Activated naive CD4-positive, alpha-beta T cell treated with anti-CD3 and anti-CD28 coated beads, Interleukin-2, amount 10 ng/mL, durations not matched to agents 7 days and 5 days (primary cell): ENCODE measurements around the gene PCSK2.

ENCODE experiments used
- CTCF ChIA-PET: fragments of 350-600 bp; sonication (Branson Sonifier 250); formaldehyde crosslinking; loops from one replicate; lab custom pipeline; 2021; ENCODE audit warnings: antibody characterized with exemption; lab: Charles Lee
- DNase-seq: peaks from one replicate; pipeline ENCODE4 v3.0.0-alpha.2; 2020
- H3K27ac Mint-ChIP-seq: one replicate; pipeline ENCODE4 v1.8.0; 2021; ENCODE audit warnings: mild to moderate bottlenecking, moderate library complexity, mixed read lengths
- H3K27me3 Mint-ChIP-seq: one replicate; pipeline ENCODE4 v1.8.0; 2021; ENCODE audit warnings: mild to moderate bottlenecking, mixed read lengths
- H3K36me3 Mint-ChIP-seq: one replicate; pipeline ENCODE4 v1.8.0; 2021; ENCODE audit warnings: mixed read lengths
- H3K4me1 Mint-ChIP-seq: one replicate; pipeline ENCODE4 v1.8.0; 2021; ENCODE audit warnings: mixed read lengths
- H3K4me3 Mint-ChIP-seq: one replicate; pipeline ENCODE4 v1.8.0; 2021; ENCODE audit warnings: mild to moderate bottlenecking, moderate library complexity, mixed read lengths
- H3K9me3 Mint-ChIP-seq: one replicate; pipeline ENCODE4 v1.8.0; 2021; ENCODE audit warnings: mixed read lengths

Gene PCSK2

GRCh38 chr20:17379651-17380050, 152.8 kb downstream of the PCSK2 start:
- Mint-ChIP-seq H3K9me3 (no peaks in the 10 kb centered on the region), H3K4me3 (no peak overlapping the region), H3K27ac (no peak overlapping the region), H3K4me1 (no peaks in the 10 kb centered on the region), H3K36me3 (no peaks in the 10 kb centered on the region), H3K27me3 (no peaks in the 10 kb centered on the region)
- CTCF ChIA-PET: no interaction called here
- DNase-seq: no peak

- Mint-ChIP-seq H3K27ac (no peak overlapping the region), H3K9me3 (no peaks in the 10 kb centered on the region), H3K27me3 (no peaks in the 10 kb centered on the region), H3K4me1 (no peaks in the 10 kb centered on the region), H3K36me3 (no peaks in the 10 kb centered on the region), H3K4me3 (no peak overlapping the region)
- CTCF ChIA-PET: no interaction called here
- DNase-seq: no peak
Observed at GRCh38 chr20:17380801-17381200, 154.0 kb downstream of the PCSK2 start.

GRCh38 chr20:17381724-17382123, 154.9 kb downstream of the PCSK2 start:
- Mint-ChIP-seq H3K4me1 (no peaks in the 10 kb centered on the region), H3K9me3 (no peaks in the 10 kb centered on the region), H3K27ac (no peak overlapping the region), H3K36me3 (no peaks in the 10 kb centered on the region), H3K27me3 (no peaks in the 10 kb centered on the region), H3K4me3 (no peak overlapping the region)
- CTCF ChIA-PET: no interaction called here
- no peak for DNase-seq

- Mint-ChIP-seq H3K36me3 (no peaks in the 10 kb centered on the region), H3K27me3 (no peaks in the 10 kb centered on the region), H3K4me1 (no peaks in the 10 kb centered on the region), H3K4me3 (no peak overlapping the region), H3K27ac (no peak overlapping the region), H3K9me3 (no peaks in the 10 kb centered on the region)
- DNase-seq: no peak
- CTCF ChIA-PET: no interaction called here
Observed at GRCh38 chr20:17385798-17386197, 159.0 kb downstream of the PCSK2 start.

GRCh38 chr20:17390655-17391054, 163.8 kb downstream of the PCSK2 start:
- CTCF ChIA-PET: no interaction called here
- Mint-ChIP-seq H3K36me3 (no peaks in the 10 kb centered on the region), H3K27me3 (peaks cover 9% of the 10 kb centered on the region), H3K27ac (no peak overlapping the region), H3K4me3 (no peak overlapping the region), H3K4me1 (no peaks in the 10 kb centered on the region), H3K9me3 (no peaks in the 10 kb centered on the region)
- DNase-seq: no peak

GRCh38 chr20:17391127-17391771, 164.4 kb downstream of the PCSK2 start:
- H3K27me3 Mint-ChIP-seq: peaks cover 9% of the 10 kb centered on the region
- no peak overlapping the region for H3K27ac Mint-ChIP-seq
- CTCF ChIA-PET: no interaction called here
- H3K4me1 Mint-ChIP-seq: no peaks in the 10 kb centered on the region
- H3K9me3 Mint-ChIP-seq: no peaks in the 10 kb centered on the region
- no peak for DNase-seq
- H3K36me3 Mint-ChIP-seq: no peaks in the 10 kb centered on the region
- H3K4me3 Mint-ChIP-seq: no peak overlapping the region

- no peak overlapping the region for H3K4me3 Mint-ChIP-seq
- no peak for DNase-seq
- no peaks in the 10 kb centered on the region for H3K9me3 Mint-ChIP-seq
- CTCF ChIA-PET: no interaction called here
- no peaks in the 10 kb centered on the region for H3K4me1 Mint-ChIP-seq
- no peaks in the 10 kb centered on the region for H3K36me3 Mint-ChIP-seq
- H3K27me3 Mint-ChIP-seq: peaks cover 9% of the 10 kb centered on the region
- H3K27ac Mint-ChIP-seq: no peak overlapping the region
Observed at GRCh38 chr20:17394411-17394810, 167.6 kb downstream of the PCSK2 start.

- CTCF ChIA-PET: no interaction called here
- Mint-ChIP-seq H3K27ac (no peak overlapping the region), H3K4me3 (no peak overlapping the region), H3K27me3 (peaks cover 9% of the 10 kb centered on the region), H3K4me1 (no peaks in the 10 kb centered on the region), H3K9me3 (no peaks in the 10 kb centered on the region), H3K36me3 (no peaks in the 10 kb centered on the region)
- no peak for DNase-seq
Observed at GRCh38 chr20:17395729-17396128, 168.9 kb downstream of the PCSK2 start.

GRCh38 chr20:17399303-17399985, 172.6 kb downstream of the PCSK2 start:
- Mint-ChIP-seq H3K4me3 (no peak overlapping the region), H3K4me1 (no peaks in the 10 kb centered on the region), H3K9me3 (no peaks in the 10 kb centered on the region), H3K27ac (no peak overlapping the region), H3K27me3 (peaks cover under 1% of the 10 kb centered on the region), H3K36me3 (no peaks in the 10 kb centered on the region)
- CTCF ChIA-PET: no interaction called here
- DNase-seq: no peak

- no peak for DNase-seq
- no peak overlapping the region for H3K27ac Mint-ChIP-seq
- no peaks in the 10 kb centered on the region for H3K4me1 Mint-ChIP-seq
- H3K9me3 Mint-ChIP-seq: no peaks in the 10 kb centered on the region
- peaks cover 4% of the 10 kb centered on the region for H3K27me3 Mint-ChIP-seq
- H3K4me3 Mint-ChIP-seq: no peak overlapping the region
- CTCF ChIA-PET: no interaction called here
- no peaks in the 10 kb centered on the region for H3K36me3 Mint-ChIP-seq
Observed at GRCh38 chr20:17403461-17403860, 176.6 kb downstream of the PCSK2 start.

- Mint-ChIP-seq H3K27ac (no peak overlapping the region), H3K36me3 (no peaks in the 10 kb centered on the region), H3K9me3 (no peaks in the 10 kb centered on the region), H3K27me3 (peaks cover 4% of the 10 kb centered on the region), H3K4me1 (no peaks in the 10 kb centered on the region), H3K4me3 (no peak overlapping the region)
- CTCF ChIA-PET: no interaction called here
- no peak for DNase-seq
Observed at GRCh38 chr20:17406051-17406590, 179.3 kb downstream of the PCSK2 start.

GRCh38 chr20:17407550-17407949, 180.7 kb downstream of the PCSK2 start:
- no peak overlapping the region for H3K27ac Mint-ChIP-seq
- H3K4me1 Mint-ChIP-seq: no peaks in the 10 kb centered on the region
- no peaks in the 10 kb centered on the region for H3K9me3 Mint-ChIP-seq
- peaks cover 4% of the 10 kb centered on the region for H3K27me3 Mint-ChIP-seq
- CTCF ChIA-PET: no interaction called here
- H3K4me3 Mint-ChIP-seq: no peak overlapping the region
- H3K36me3 Mint-ChIP-seq: no peaks in the 10 kb centered on the region
- DNase-seq: no peak

GRCh38 chr20:17417225-17417624, 190.4 kb downstream of the PCSK2 start:
- CTCF ChIA-PET: no interaction called here
- no peak for DNase-seq
- Mint-ChIP-seq H3K9me3 (peaks cover 2% of the 10 kb centered on the region), H3K27me3 (peaks cover 4% of the 10 kb centered on the region), H3K27ac (no peak overlapping the region), H3K4me3 (no peak overlapping the region), H3K4me1 (no peaks in the 10 kb centered on the region), H3K36me3 (no peaks in the 10 kb centered on the region)

GRCh38 chr20:17418737-17419136, 191.9 kb downstream of the PCSK2 start:
- CTCF ChIA-PET: no interaction called here
- H3K27ac Mint-ChIP-seq: no peak overlapping the region
- no peaks in the 10 kb centered on the region for H3K4me1 Mint-ChIP-seq
- peaks cover 4% of the 10 kb centered on the region for H3K27me3 Mint-ChIP-seq
- peaks cover 2% of the 10 kb centered on the region for H3K9me3 Mint-ChIP-seq
- H3K36me3 Mint-ChIP-seq: no peaks in the 10 kb centered on the region
- DNase-seq: no peak
- no peak overlapping the region for H3K4me3 Mint-ChIP-seq

GRCh38 chr20:17419479-17420041, 192.7 kb downstream of the PCSK2 start:
- no peak for DNase-seq
- Mint-ChIP-seq H3K27me3 (peaks cover 4% of the 10 kb centered on the region), H3K4me3 (no peak overlapping the region), H3K4me1 (no peaks in the 10 kb centered on the region), H3K36me3 (no peaks in the 10 kb centered on the region), H3K27ac (no peak overlapping the region), H3K9me3 (peaks cover 2% of the 10 kb centered on the region)
- CTCF ChIA-PET: interaction anchor here (2.3 kb wide), 1 partner anchor 13 kb away, joined by 8 read pairs; no protein-coding TSS in a partner anchor
